Psoas muscle (tissue), 8 donors: ENCODE results near the gene KLK5. TPM values are rescaled to one million over a fixed set of nuclear protein-coding genes. Genes with fewer than 3 reads are reported as not detected.
"Not testable (repeated sequence)": the region's sequence is repeated elsewhere in the genome, so short reads cannot be mapped to it uniquely, and the experiment has no call there.

Source experiments
- ATAC-seq, 4 donors: fragments of 200-7000 bp; cut with Tn5 transposase; one replicate each; pipeline ENCODE4 v1.9.1; 2020; ENCODE audit warnings: moderate library complexity in 3 of 4, mild to moderate bottlenecking in 2 of 4
- DNase-seq, 2 donors: peaks; one replicate each; pipeline ENCODE4 v3.0.0-alpha.2; 2020
- H3K27ac ChIP-seq: fragments of 200-600 bp; one replicate; pipeline ENCODE4 v1.8.0; 2022
- H3K27me3 ChIP-seq, 3 donors: fragments of 200-600 bp in 1 of 3; one replicate each; pipeline versions ENCODE4 v1.6.1 to v1.8.0; 2013 to 2022; ENCODE audit warnings: low read length in 2 of 3, mild to moderate bottlenecking in 2 of 3, moderate library complexity in 1 of 3; ENCODE audit not compliant: insufficient read depth in 3 of 3
- H3K36me3 ChIP-seq, 2 donors: fragments of 200-600 bp in 1 of 2; one replicate each; pipeline versions ENCODE4 v1.6.1 to v1.8.0; 2013 to 2022; ENCODE audit warnings: low read depth in 1 of 2, mild to moderate bottlenecking in 1 of 2, moderate library complexity in 1 of 2; ENCODE audit not compliant: insufficient read depth in 1 of 2
- H3K4me1 ChIP-seq: fragments of 200-600 bp; one replicate; pipeline ENCODE4 v1.8.0; 2022
- H3K4me3 ChIP-seq: fragments of 200-600 bp; one replicate; pipeline ENCODE4 v1.8.0; 2022; ENCODE audit warnings: mild to moderate bottlenecking
- H3K9me3 ChIP-seq: fragments of 200-600 bp; one replicate; pipeline ENCODE4 v1.8.0; 2022
- WGBS, 3 donors: extraction: QIAGEN DNeasy Blood & Tissue Kit; methylation state at CpG; one replicate each; pipeline versions ENCODE4 v1.1.6 to v1.1.7; 2013; 5-methylcytosine and 5-hydroxymethylcytosine counted together
- intact Hi-C, 2 donors: fragments of 100-400 bp; cut with DNase I; formaldehyde crosslinking; loops; one replicate each; pipeline versions ENCODE4 v1.11.0 to v1.14.2; 2022
- polyA plus RNA-seq, 3 donors: library from polyadenylated mRNA; stranded (reverse); fragments of 200-250 nt; gene quantifications; one replicate each; pipeline ENCODE4 v1.2.3, GENCODE V29; 2013
- total RNA-seq, 4 donors: library from RNA; stranded (reverse); fragmentation: NEBNext Ultra II Directional in 2 of 4; extraction: Animal tissue kit (Norgen Biotek cat#: 25700) in 2 of 4; gene quantifications; one replicate each; pipeline versions ENCODE4 v1.2.1 to v1.2.4, GENCODE V29; 2021 to 2023
- TF ChIP-seq, protein P1 (sequence below): fragments of 200-600 bp; IDR thresholded peaks from one replicate; pipeline ENCODE4 v1.8.0; 2022; ENCODE audit warnings: antibody characterized with exemption
- donor health status: healthy with polysubstance abuse.
- donor health status: DM: no; HTN: no; CAD: no; lungs with moderate emphysema.
- donor health status: Bipolar disorder and iron deficiency.
- donor health status: healthy.
- donor health status: DM: yes; HTN: yes; CAD: no.
- donor health status: DM: no; HTN: no; CAD: no.
- donor health status: DM: no; HTN: no; CAD: no.
- donor health status: DM: yes; HTN: yes; CAD: no.

Gene KLK5
- total and polyA plus RNA-seq, 7 donors = 0.05 TPM; not detected in 6

DNA sequence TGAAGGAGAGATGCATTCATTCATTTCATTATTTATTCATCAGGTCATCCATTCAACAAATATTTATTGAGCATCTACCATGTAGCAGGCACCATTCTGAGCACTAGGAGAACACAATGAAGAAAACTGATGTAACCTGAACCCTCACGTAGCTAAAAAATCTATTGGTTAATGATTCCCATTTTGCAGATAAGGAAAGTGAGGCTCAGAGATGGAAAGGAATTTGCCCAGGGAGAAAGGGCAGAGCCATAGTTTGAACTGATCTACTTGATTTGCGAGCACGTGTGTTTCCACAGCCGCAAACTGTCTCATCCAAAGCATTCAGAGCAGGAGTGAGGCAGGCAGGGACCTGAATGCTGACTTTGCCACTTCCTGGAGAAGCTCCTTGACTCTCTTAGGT, 45.8 kb upstream of the KLK5 start:
- Histone ChIP-seq H3K27ac (no peak overlapping the region), H3K27me3 (peaks cover 0 to 12% (median 5%) of the 10 kb centered on the region in 3 donors), H3K4me3 (no peak overlapping the region), H3K9me3 (no peaks in the 10 kb centered on the region), H3K36me3 (no peaks in the 10 kb centered on the region), H3K4me1 (no peaks in the 10 kb centered on the region)
- 71 to 82% (median 78%) methylated on average over 4 of the region's 4 CpGs for WGBS, 3 donors
- no peak for DNase-seq
- no peak for ATAC-seq
- intact Hi-C loops = no loop called here
- TF ChIP-seq, protein P1, sequence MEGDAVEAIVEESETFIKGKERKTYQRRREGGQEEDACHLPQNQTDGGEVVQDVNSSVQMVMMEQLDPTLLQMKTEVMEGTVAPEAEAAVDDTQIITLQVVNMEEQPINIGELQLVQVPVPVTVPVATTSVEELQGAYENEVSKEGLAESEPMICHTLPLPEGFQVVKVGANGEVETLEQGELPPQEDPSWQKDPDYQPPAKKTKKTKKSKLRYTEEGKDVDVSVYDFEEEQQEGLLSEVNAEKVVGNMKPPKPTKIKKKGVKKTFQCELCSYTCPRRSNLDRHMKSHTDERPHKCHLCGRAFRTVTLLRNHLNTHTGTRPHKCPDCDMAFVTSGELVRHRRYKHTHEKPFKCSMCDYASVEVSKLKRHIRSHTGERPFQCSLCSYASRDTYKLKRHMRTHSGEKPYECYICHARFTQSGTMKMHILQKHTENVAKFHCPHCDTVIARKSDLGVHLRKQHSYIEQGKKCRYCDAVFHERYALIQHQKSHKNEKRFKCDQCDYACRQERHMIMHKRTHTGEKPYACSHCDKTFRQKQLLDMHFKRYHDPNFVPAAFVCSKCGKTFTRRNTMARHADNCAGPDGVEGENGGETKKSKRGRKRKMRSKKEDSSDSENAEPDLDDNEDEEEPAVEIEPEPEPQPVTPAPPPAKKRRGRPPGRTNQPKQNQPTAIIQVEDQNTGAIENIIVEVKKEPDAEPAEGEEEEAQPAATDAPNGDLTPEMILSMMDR = no peak

GRCh38 chr19:50998061-50998460, 45.2 kb upstream of the KLK5 start:
- 60 to 68% (median 61%) methylated on average over 5 of the region's 5 CpGs for WGBS, 3 donors
- no peak overlapping the region for H3K27ac ChIP-seq
- intact Hi-C loops = no loop called here
- DNase-seq (no peak), ATAC-seq (no peak)
- peaks cover 0 to 8% (median 5%) of the 10 kb centered on the region in 3 donors for H3K27me3 ChIP-seq
- no peaks in the 10 kb centered on the region for H3K4me1 ChIP-seq
- H3K36me3 ChIP-seq = no peaks in the 10 kb centered on the region
- no peaks in the 10 kb centered on the region for H3K9me3 ChIP-seq
- H3K4me3 ChIP-seq = no peak overlapping the region
- TF ChIP-seq, protein P1 = no peak

DNA sequence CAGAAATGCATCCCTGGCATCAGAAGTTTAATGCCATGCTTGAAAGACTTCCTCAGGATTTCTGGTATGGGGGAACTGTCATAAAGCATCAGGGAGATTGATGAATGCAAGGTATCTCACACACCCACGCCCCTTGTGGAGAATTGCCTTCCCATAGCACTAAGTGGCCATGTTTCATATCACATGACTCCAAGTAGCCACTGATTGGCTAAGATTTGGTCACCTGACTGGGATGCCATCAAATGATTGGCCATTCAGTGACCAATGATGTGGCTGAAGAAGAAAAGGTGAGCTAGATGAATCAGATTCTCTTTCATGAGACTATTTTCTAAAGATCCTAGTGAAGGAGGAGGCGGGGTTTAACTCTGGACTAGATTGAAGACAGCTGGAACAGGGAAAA, 41.3 kb upstream of the KLK5 start:
- ATAC-seq (no peak), DNase-seq (no peak)
- no peak overlapping the region for H3K4me3 ChIP-seq
- 67 to 74% (median 69%) methylated on average over 2 of the region's 2 CpGs for WGBS, 3 donors
- H3K27ac ChIP-seq = no peak overlapping the region
- no peaks in the 10 kb centered on the region for H3K36me3 ChIP-seq
- H3K9me3 ChIP-seq = no peaks in the 10 kb centered on the region
- TF ChIP-seq, protein P1 = no peak
- intact Hi-C loops = no loop called here
- H3K27me3 ChIP-seq = peaks cover 0 to 4% (median 3%) of the 10 kb centered on the region in 3 donors
- no peaks in the 10 kb centered on the region for H3K4me1 ChIP-seq

DNA sequence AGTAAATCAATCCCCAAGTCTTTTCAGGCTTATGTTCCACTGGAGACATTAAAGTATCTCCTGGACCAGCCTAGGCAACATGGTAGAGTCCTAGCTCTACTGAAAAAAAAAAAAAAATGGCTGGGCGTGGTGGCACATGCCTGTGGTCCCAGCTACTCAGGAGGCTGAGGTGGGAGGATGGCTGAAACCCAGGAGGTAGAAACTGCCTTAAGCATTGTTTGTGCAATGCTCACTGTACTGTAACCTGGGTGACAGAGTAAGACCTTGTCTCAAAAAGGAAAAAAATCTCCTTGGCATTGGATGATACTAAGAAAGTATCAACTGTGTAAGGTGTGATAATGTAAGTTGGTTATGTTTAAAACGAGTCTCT, 39.8 kb upstream of the KLK5 start:
- no peak for ATAC-seq
- no peak overlapping the region for H3K27ac ChIP-seq
- no peak overlapping the region for H3K4me3 ChIP-seq
- intact Hi-C loops = no loop called here
- TF ChIP-seq, protein P1 = no peak
- H3K36me3 ChIP-seq = no peaks in the 10 kb centered on the region
- no peak for DNase-seq
- no peaks in the 10 kb centered on the region for H3K4me1 ChIP-seq
- H3K9me3 ChIP-seq = no peaks in the 10 kb centered on the region
- 58 to 69% (median 58%) methylated on average over 2 of the region's 2 CpGs for WGBS, 3 donors
- H3K27me3 ChIP-seq = peaks cover 0 to 13% (median 3%) of the 10 kb centered on the region in 3 donors

DNA sequence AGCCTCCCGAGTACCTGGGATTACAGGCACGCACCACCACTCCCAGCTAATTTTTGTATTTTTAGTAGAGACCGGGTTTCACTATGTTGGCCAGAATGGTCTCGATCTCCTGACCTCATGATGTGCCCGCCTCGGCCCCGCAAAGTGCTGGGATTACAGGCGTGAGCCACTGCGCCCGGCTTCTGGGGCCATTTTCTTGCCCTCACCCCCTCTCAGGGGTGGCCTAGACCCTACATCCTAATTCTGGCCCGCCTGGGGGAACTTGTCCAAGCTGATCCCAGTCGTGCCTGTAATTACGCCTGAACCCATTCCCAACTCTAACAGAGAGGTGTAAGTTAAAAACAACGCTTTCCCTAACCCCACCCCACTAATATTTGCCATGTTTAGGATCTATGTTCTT, 31.6 kb upstream of the KLK5 start:
- H3K4me1 ChIP-seq, intact Hi-C loops, H3K27ac ChIP-seq, H3K4me3 ChIP-seq, H3K9me3 ChIP-seq, H3K36me3 ChIP-seq, ATAC-seq, DNase-seq, H3K27me3 ChIP-seq: not testable (repeated sequence)
- 78 to 84% (median 82%) methylated on average over 14 of the region's 14 CpGs for WGBS, 3 donors
